CD4-positive, alpha-beta T cell treated with Interleukin-6 at 100 ng/mL for 8 hours (primary cell): ENCODE results near the gene SPATA31E1.

Source experiments
- DNase-seq: peaks from one replicate; pipeline ENCODE4 v3.0.0-alpha.2; 2020; ENCODE audit warnings: mixed read lengths, low spot score

SPATA31E1 gene

DNA sequence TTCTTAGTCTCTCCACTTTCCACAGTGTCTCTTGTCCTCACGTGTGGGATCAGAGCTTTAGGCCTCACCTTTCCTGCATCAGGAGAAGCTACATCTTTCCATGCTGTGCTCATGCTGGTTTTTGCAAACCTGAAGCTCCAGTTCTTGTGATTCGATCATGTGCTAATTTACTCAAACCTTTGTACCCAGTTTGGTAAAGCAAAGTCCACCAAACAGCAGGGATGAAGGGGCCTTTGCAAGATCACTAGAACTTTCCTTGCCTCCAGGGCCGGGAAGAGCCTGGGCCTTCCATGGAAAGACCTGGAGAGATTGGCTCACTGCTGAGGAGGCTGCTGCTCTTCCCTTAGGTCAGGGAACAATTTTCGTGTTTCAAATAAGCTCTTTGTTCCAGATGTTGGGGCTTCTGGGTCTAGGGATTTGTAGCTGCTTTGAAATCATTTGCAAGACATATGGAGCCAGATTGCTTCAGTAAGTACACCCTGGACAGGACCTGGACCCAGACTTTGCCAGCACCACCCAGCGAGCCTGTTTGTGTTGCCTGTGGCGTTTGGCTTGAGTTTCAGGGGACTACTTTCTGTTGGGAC is 18.7 kb upstream of the SPATA31E1 start:
- no peak for DNase-seq

DNA sequence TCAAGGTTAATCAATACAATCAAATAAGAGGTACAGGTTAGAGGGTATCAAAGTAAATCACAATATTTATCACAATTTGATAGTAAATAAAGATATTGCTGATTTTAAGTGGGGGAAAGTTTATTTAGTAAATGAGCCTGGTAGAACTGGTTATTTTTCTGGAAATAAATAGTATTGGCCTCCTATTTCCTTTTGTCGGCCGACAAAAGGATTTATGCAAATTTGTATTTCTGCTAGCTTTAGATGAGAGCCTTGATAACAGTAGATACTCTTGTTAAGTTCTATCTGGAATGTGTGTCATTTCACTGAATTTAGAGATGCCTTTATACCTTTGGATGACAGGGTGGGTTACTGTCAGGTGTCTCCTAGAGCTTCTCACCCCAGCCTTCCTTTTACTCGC is 17.8 kb upstream of the SPATA31E1 start:
- no peak for DNase-seq

DNA sequence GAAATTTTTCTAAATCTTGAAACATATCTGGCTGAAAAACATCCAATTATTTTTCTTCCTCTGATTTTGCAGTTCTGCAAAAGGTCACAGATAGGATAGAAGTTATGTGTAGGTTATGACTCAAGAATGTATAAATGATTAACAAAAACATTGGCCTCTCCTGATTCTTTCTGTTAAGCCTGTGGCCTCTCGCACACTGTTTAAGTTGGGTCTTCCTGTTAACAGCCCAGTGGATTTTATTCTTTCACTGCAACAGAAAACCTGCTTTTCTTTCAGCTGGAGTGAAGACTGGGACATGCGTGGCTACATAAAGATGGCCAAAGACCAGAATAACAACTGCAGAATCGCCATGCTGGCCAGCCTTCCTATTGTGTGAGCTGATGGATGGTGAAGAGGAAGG is 17.1 kb upstream of the SPATA31E1 start:
- no peak for DNase-seq

DNA sequence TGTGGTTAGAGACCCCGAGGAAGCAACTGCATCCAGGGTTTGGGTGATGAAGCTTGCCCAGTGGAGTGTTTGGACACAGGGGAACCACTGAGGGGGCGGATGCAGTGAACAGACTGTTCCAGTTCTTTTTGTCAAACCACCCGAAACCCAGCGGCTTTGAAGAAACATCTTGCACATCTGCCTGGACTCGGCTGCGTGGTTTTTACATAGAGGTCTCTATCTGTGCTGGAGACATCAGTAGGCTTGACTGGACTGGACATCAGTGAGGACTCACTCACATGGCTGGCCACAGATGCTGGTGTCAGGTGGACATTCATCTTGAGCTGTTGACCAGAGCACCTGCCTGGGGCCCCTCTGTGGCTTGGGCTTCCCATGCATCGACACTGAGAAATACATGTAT is 15.3 kb upstream of the SPATA31E1 start:
- no peak for DNase-seq

DNA sequence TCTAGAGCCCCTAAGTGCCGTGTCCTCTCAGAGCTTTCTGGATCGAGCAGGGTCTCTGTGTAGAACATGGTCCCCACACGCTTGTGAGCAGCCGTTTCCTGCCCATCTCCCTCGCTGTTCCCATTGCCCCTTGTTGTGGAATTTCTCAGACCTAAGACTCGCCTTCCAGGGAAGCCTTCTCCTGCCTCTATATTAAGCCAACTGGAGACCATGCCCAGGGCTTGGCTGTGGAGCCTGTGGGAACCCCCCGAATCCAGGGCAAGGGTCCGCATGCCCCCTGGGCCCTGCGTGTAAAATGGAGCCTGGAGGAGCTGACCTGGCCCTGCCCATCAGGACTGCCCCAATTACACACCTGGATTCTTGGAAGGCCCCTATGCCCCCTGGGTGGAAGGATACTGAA is 14.5 kb upstream of the SPATA31E1 start:
- no peak for DNase-seq

DNA sequence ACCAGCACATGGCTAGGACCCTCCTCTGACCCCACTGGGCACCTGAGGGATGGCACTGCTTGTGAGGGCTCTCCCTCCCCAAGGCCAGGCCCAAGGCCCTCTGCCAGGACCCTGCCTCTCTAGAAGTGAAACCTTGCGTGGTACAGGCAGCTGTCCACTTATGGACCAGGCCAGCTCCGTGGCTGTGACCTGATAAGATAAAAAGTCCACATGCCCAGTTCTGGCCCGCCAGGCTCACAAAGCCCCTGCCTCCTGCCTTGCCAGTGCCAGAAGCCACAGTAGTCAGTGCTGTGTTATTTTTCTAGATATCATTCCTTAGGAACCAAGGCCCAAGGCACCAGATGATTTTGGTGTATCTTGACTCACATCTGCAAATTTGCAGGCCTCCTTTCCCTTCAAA is 14.0 kb upstream of the SPATA31E1 start:
- DNase-seq, result no peak

DNA sequence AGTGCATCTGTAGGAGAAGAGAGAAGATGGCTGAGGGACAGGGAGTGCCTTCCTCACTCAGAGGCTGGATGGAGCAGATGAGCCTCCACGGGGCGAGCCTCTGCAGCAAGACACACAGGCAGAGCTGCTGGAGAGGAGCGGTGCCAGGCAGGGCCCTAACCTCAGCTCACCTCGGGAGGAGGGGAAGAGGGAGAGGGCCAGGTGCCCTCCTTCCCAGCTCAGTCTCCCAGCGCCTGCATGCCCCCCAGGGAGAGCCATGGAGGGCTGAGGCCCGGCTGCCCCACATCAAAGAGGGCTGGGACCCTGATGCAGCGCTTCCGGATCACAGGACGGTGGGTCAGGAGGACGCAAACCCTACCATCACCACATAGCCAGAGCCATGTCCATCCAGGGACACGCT is 13.6 kb upstream of the SPATA31E1 start:
- no peak for DNase-seq

DNA sequence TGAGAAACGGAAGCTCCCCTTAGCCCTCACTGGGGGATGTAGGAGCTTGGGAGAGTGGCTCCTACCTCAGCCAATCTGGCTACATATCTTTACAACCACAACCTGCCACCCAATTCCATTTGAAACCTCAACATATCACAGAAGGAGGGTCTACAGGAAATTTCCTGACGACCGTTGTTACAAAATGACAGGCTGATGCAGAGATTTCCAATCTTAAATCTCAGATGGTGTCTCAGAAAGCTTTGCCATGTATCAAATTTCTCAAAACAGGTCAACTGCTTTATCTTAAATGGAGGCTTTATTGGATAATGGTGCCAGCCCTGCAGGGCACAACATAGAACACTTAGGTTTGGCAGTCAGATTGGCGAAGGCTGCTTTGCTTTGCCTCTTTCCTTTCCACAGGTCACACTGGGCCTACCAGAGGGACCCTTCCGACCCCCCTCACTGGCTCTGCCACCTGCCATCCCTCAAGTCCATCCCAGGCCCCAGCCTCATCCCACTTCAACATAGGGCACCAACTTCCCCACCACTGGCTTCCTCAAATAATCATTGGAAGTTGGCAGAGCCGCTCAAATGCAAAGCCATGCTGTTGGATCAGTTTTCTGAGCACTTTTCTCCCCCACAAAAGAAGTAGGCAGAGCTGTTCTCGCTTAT is 11.1 kb upstream of the SPATA31E1 start:
- DNase-seq, result no peak

DNA sequence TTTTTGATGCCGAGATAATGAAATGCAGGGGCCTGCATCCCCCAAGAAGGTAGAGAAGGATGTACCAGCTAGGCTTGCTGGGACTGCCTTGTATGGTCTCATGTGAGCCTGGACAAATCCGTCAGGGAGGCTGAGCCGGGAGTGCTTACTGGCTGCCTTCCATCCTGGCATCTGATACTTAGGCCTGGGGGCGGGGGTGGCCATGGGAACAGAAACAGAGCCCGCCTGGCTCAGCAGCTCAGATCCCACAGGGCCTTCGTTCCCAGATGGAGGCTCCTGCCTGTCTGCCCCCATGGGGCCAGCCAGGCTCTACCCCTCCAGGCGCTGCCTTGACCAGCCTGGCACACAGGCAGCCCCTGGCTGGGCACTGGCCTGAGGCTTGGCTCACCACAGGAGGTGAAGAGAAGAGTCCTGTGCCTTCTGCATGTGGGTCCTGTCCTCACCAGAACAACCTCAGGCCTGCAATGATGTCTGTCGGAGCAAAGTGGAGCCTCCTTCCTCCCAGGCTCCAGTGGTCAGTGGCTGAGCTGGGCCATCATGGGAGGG is 10.5 kb upstream of the SPATA31E1 start:
- DNase-seq, result no peak

DNA sequence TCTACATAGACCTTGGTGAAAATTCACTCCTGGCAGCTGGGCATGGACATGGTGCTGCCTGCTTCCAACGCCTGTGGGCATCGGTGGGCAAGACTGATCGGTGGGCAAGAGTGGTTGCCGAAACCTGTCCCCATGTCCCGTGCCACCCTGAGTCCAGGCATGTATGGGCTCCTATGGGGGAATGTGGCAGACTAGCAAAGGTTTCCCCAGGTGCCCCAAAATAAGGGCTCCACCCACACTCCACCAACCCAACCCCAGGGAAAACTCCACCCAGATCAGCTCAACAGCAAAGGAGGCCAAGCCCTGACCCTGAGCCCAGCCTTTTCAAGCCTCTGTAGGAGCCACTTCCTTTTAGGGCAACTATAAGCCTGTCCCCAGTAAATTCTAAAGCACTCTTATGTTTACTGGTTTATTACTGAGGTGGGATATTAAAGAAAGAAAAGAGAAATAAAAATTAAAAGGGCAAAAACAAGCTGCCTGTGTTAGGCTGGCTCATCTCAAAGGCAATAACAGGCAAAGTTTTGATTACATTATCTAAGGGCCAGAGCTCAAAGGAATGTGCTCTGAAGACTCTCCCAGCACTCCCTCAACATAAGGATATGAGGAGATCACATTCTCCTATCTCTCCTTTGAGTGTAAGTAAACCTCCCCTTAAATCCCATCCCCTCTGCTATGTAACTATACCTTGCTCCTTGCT is 8.9 kb upstream of the SPATA31E1 start:
- DNase-seq, result no peak

DNA sequence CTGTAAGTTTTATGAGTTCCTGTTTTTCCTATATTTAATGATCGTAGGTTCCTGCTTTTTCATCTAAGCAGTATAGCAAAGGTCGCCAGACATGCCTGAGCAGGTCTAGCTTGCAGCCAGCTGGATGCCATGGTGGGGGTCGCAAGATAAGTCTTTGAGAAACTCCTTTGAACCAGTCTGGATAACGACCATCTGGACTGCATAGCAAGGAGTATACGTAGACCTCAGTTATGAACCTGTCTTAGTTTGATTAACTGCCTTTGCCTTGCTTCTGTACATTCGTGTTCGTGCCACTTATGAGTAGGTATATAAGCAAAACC is 8.4 kb upstream of the SPATA31E1 start:
- DNase-seq, result no peak

DNA sequence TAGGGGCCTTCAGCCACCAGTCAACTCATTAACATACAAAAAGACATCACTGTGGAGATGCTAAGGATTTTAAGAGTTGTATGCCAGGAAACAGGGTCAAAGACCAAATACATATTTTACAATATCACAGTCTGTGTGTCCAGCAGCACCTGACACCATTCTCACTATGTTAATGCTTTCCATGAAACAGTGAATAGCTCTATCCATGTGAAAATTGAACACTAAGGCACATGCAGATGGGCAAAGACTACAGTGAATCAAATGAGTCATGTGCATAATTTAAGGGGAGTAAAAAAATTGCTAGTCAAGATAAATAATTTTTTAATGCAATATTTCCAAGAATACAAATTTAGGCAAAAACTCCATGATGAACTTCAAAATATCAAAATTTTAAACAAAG is 7.6 kb upstream of the SPATA31E1 start:
- no peak for DNase-seq

DNA sequence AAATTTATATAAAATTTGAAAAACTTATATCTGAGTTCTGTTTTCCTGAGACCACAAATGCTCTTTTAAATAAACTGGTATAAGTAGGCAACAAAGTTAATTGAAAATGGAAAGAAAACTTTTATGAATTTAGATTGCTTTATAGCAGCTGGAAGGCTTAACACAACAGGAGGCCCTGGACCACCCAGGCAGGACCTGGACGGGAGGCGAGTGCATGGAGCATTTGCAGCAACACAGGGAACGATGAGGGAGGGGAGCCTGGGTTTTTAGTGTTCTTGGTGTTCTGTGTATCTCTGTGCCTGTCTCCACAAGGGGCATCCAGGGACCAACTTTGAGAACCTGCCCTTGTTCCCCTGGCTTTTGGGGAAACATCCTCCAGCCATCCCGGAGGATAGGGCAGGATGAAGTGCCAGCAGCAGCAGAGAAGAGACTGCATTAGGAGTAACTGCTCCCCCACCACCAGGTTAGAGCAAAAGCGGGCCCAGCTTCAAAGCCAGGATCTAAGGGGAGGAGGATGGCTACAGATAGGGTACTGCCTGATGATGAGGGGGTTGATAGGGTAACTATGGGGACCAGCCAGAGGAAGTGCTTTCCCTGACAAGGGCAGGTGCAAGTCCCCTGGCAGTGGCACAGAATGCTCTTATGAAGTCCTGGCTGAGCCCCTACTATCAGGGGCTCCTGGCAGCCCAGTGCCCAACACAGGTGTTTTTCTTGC is 6.7 kb upstream of the SPATA31E1 start:
- no peak for DNase-seq

DNA sequence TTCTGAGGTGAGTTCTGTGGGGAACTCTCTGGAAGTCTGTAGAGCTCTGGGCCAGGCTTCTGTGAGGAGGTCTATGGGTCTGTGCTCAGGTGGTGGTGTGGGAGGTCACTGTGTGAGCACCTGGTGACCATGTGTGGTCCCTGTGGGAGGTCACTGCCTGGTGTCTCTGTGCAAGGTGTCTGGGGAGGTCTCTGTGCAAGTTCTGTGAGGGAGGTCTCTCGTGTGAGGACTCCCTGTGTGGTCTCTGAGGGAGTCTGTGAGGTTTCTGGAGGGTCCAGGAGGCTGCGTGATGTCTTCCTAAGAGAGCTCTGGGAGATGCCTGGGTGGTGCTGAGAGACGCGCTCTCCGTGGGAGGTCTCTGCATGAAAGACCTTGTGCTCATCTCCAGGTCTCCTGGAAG is 6.0 kb upstream of the SPATA31E1 start:
- DNase-seq, result no peak

DNA sequence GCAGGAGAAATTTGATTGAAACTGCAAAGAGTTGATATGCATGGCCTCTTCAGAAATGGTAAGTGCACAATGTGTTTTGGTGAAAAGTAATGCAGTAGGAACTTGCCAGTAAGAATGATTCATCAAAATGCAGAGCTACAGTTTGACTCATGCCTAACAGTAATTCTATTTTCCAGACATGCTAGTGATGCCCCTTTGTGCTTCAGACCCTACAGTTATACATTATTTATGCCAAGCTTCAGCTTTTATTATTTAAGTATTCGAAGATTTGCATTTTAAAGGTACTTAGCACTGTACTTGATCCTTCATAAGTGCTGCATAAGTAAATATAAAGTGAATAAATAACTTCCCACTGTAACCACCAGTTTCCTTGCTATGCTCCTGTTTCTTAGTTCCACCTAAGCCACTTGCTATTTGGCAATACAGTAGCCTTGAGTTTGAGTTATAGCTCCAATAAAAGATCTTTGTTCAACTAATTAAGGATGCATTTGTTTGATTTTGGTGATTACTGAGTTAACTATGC is 3.6 kb upstream of the SPATA31E1 start:
- DNase-seq, result no peak

DNA sequence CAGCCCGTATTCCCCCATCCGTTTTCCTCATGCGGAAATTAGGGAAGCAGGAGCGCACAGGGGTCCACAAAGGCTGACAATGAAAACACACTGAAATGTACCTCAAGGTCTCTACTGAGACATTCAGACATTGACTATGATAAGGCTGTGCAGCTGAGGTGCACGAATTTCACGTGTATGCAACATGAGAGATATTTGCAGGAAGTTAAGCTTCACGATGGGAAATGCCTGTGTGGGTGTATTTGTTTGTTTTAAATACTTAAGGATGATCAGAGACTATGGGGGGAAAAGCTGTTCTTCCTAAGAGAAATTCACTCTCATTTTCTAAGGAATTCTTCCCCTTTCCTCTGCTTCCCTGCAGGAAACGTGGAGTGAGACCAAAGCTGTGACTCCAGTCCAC is 2.6 kb upstream of the SPATA31E1 start:
- no peak for DNase-seq

DNA sequence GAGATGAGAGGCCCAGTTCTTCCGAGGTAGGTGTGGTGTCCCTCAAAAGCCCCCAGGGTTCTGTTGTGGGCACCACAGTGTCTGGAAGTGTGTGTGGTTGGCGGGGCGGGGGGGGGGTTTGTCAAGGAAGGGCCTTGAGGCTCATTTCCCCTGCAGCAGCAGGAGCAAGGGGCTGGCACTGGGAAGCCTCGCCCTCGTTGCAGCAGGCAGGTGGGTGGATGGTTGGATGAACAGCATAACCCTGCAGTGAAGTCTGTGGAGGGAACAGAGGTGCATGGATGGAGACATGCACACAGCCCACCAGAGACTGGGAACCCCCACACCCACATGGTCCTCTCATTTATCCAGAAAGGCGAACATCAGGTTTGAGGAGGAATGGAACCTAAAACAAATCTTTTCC is 2.0 kb upstream of the SPATA31E1 start:
- DNase-seq, result no peak

DNA sequence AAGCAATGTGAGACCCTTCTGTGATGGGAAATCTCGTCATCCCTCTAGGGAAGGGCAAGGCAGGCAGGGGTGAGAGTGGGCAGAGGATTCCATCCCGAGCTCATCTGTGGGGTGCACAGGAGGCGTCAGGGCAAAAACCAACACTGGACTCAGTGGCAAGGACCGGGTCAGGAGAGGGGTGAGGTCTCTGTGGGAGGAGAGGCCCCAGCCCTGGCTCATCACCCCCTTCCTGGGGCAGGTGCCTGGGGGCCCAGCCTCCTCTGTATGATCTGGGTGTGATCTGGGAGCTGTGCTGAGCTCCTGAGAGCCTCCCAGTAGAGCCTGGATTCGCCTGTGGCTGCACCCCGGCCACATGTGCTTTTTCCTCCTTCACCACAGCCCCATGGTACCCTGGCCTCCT is 597 bp downstream of the SPATA31E1 start:
- no peak for DNase-seq

DNA sequence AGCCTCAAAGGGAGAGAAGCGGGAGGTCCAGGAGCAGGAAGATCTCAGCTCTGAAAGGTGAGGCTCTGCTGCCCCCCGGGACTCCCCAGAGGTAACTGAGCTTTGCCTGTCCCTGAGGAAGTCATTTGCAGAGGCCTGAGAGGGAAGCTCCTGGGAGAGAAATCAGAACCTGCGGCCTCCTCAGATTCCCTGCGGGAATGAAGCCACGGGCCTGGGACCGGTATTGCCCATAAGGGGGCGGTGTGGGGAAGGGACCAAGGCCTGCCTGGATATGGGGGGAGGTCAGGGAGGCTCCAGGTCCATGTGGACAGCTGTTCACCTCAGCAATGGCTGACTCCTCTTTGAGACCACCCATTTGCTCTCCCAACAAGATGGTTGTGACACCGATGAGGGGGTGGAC is 1.3 kb downstream of the SPATA31E1 start:
- no peak for DNase-seq

DNA sequence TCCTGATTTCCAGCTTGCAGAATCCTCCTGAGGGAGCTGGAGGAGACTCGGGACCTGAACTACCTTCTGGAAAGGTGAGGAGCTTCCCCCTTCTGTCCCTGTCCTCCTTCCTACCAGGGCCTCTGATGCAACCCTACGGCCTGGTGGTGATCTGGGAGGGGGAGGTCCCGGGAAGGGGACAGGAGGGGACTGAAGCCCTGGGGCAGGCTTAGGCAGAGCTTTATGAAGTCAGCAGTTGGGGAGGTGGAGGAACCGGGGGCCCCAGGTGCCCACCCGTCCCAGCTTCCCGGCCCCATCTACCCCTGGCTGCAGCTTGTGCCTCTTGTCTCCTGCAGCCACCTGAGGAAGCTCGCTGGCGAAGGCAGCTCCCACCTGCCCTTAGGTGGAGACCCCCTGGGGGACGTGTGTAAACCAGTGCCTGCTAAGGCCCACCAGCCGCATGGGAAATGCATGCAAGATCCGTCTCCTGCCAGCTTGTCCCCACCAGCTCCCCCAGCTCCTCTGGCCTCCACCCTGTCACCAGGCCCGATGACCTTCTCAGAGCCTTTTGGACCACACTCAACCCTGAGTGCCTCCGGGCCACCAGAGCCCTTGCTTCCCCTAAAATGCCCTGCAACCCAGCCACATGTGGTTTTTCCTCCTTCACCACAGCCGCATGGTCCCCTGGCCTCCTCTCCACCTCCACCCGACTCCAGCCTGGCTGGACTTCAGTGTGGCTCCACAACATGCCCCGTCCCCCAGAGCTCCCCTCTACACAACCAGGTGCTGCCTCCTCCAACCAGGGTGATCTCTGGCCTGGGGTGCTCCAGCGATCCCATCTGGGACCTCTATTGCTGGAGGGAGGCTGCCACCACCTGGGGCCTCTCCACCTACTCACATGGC is 2.1 kb downstream of the SPATA31E1 start:
- no peak for DNase-seq

DNA sequence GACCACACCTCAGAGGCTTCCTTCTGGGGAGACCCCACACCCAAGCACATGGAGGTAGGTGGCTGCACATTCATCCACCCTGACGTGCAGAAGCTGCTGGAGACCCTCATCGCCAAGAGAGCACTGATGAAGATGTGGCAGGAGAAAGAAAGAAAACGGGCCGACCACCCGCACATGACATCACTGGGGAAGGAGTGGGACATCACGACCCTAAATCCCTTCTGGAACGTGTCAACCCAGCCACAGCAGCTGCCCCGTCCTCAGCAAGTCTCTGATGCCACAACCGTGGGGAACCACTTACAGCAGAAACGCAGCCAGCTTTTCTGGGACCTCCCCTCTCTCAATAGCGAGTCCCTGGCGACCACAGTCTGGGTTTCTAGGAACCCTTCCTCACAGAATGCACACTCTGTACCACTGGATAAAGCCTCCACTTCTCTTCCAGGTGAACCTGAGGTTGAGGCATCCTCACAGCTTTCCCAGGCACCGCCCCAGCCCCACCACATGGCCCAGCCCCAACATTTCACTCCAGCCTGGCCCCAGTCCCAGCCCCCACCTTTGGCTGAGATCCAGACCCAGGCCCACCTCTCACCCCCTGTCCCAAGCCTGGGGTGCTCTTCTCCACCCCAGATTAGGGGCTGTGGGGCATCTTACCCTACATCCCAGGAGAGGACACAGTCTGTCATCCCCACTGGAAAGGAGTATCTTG is 3.0 kb downstream of the SPATA31E1 start:
- no peak for DNase-seq
